ENCODE measurements around the gene PTPRZ1. TPM values are rescaled to one million over a fixed set of nuclear protein-coding genes. Genes with fewer than 3 reads are reported as not detected.

Gene PTPRZ1
- polyA plus RNA-seq, 1 donor = 20.6 TPM

DNA sequence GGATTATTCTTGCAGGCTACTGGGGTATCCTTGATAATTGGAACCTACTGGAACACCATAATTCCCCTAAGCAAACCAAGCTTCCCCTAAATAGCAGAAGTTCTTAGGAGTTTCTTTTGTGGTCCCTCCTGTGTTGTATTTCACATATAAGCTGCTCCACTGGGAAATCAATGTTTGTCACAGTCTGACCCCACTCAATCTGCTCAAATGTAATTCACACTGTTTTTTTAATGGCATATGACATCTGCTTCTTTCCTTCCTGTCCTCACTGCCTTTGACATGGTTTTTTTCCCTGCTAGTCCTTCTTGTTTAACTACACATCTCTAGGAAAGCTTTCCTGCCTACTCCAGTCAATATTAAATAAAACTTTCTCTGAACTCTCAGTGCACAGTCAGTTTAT is 1.8 kb upstream of the PTPRZ1 start:
- peaks cover 50% of the 10 kb centered on the region for H3K27me3 ChIP-seq (ENCODE audit: control insufficient read depth, insufficient read depth, low read length)
- no peak overlapping the region for H3K4me3 ChIP-seq (ENCODE audit: low read length)
- DNase-seq = no peak
- no peaks in the 10 kb centered on the region for H3K9me3 ChIP-seq (ENCODE audit: control insufficient read depth, low read depth, low read length)
- no peaks in the 10 kb centered on the region for H3K36me3 ChIP-seq (ENCODE audit: control insufficient read depth, insufficient read depth, low read length)
- no peak overlapping the region for H3K27ac ChIP-seq (ENCODE audit: low read length)
- no peaks in the 10 kb centered on the region for H3K4me1 ChIP-seq (ENCODE audit: control insufficient read depth, insufficient read depth, low read length)

DNA sequence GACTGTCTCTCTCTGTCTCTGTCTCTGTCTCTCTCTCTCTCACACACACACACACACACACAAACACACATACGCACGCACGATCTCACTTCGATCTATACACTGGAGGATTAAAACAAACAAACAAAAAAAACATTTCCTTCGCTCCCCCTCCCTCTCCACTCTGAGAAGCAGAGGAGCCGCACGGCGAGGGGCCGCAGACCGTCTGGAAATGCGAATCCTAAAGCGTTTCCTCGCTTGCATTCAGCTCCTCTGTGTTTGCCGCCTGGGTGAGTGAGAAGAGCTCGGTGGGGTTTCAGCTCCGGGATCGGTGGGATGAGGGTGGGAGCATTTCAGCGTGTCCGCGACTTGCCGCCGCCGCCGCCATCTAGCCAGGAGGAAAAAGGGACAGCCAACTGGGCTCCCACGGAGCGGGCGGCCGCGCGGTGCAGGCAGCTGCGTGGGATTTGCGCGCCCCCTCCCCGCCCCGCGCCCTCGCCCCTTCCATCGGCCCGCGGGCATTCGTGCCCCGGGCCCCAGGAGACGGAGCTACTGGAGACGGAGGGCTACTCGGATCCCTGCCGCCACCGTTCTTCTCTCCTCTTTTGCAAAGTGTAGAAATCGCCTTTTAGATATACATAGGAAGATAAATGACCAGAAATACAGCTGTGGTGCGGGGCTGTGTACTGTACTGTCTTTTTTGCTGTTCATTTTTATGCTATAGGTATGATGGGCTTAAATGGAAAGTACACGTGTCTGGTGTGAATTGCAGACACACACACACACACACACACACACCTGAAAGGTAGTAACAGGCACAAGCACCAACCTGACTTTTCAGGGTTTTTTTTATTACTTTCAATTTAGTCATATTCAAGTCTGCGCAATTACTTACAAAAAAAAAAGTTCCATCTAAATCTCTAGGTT is 581 bp downstream of the PTPRZ1 start:
- peak in 1 of 2 donors; percentile 48 for DNase-seq
- Histone ChIP-seq H3K9me3 (ENCODE audit: control insufficient read depth, low read depth, low read length) (no peaks in the 10 kb centered on the region), H3K36me3 (ENCODE audit: control insufficient read depth, insufficient read depth, low read length) (no peaks in the 10 kb centered on the region), H3K4me1 (ENCODE audit: control insufficient read depth, insufficient read depth, low read length) (no peaks in the 10 kb centered on the region), H3K4me3 (ENCODE audit: low read length) (peak overlapping the region; percentile 49), H3K27me3 (ENCODE audit: control insufficient read depth, insufficient read depth, low read length) (peaks cover 57% of the 10 kb centered on the region), H3K27ac (ENCODE audit: low read length) (no peak overlapping the region)
- 0% methylated on average over 1 of the region's 51 CpGs for WGBS (ENCODE audit: insufficient coverage, low lambda C conversion rate)

GRCh38 chr7:121874298-121874697 is 1.3 kb downstream of the PTPRZ1 start:
- Histone ChIP-seq H3K36me3 (ENCODE audit: control insufficient read depth, insufficient read depth, low read length) (no peaks in the 10 kb centered on the region), H3K27me3 (ENCODE audit: control insufficient read depth, insufficient read depth, low read length) (peaks cover 62% of the 10 kb centered on the region)
- WGBS (ENCODE audit: insufficient coverage, low lambda C conversion rate) = 33% methylated on average over 7 of the region's 9 CpGs

DNA sequence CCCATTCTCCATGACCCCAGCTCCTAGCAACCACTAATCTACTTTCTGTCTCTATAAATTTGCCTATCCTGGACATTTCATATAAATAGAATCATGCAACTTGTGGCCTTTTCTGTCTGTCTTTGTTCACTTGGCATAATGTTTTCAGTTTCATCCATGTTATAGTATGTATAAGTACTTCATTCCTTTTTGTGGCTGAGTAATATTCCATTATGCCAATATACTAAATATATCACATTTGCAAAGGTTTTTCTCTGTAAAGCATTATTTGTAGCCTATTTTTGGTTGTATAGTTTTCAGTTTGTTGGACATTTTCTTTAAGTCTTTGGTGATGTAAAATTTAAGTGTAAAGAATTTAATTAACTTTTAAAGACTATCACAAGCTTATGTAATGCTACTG is 2.2 kb downstream of the PTPRZ1 start:
- Histone ChIP-seq H3K27me3 (ENCODE audit: control insufficient read depth, insufficient read depth, low read length) (peaks cover 62% of the 10 kb centered on the region), H3K27ac (ENCODE audit: low read length) (no peak overlapping the region)

More at GRCh38 chr7:121874298-121874697, 1.3 kb downstream of the PTPRZ1 start:
- Histone ChIP-seq H3K4me3 (ENCODE audit: low read length) (no peak overlapping the region), H3K27ac (ENCODE audit: low read length) (no peak overlapping the region), H3K9me3 (ENCODE audit: control insufficient read depth, low read depth, low read length) (no peaks in the 10 kb centered on the region), H3K4me1 (ENCODE audit: control insufficient read depth, insufficient read depth, low read length) (no peaks in the 10 kb centered on the region)
- DNase-seq = no peak

DNA sequence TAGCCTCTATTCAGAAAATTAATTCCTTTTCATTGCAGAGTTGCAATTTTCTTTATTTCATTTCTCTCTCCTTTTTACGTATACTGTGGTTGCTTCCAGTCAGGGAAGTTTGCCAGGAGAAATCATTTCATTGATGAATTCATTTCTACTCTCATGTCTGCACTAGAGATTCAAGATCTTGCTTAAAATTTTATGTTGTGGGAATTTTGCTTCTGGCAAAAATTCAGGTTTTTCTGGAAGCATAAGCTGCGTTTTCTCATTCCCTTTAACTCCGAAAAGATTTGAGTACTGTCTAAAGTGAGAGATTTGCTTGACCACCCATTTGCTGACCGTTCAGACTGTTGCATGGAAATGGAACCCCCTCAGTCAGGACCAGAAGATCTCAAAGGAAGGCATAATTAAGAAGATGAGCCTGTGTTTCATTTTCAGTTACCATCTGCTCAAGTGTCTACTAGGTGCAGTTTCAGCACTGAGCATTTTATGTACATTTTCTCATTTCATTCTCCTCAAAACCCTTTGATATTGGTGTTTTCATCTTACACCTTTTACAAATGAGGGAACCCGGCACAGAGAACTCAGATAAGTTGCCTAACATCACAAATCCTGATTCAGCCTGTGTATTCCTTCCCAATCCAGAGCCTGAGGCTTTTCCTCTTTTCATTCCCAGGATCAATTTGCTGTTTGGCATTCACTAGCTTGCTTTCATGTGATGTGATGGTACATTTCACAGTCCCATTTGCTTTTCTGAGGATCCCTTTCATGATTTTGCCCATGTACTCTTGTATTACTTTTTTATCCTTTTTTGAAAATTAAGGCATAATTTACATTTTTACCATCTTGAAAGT is 3.9 kb downstream of the PTPRZ1 start:
- WGBS (ENCODE audit: insufficient coverage, low lambda C conversion rate) = 67% methylated on average over 1 of the region's 5 CpGs
- H3K27ac ChIP-seq (ENCODE audit: low read length) = no peak overlapping the region
- H3K4me3 ChIP-seq (ENCODE audit: low read length) = no peak overlapping the region

More for the DNA sequence above, 2.2 kb downstream of the PTPRZ1 start:
- H3K9me3 ChIP-seq (ENCODE audit: control insufficient read depth, low read depth, low read length) = no peaks in the 10 kb centered on the region
- H3K4me3 ChIP-seq (ENCODE audit: low read length) = no peak overlapping the region
- no peaks in the 10 kb centered on the region for H3K36me3 ChIP-seq (ENCODE audit: control insufficient read depth, insufficient read depth, low read length)
- no peaks in the 10 kb centered on the region for H3K4me1 ChIP-seq (ENCODE audit: control insufficient read depth, insufficient read depth, low read length)
- no peak for DNase-seq

DNA sequence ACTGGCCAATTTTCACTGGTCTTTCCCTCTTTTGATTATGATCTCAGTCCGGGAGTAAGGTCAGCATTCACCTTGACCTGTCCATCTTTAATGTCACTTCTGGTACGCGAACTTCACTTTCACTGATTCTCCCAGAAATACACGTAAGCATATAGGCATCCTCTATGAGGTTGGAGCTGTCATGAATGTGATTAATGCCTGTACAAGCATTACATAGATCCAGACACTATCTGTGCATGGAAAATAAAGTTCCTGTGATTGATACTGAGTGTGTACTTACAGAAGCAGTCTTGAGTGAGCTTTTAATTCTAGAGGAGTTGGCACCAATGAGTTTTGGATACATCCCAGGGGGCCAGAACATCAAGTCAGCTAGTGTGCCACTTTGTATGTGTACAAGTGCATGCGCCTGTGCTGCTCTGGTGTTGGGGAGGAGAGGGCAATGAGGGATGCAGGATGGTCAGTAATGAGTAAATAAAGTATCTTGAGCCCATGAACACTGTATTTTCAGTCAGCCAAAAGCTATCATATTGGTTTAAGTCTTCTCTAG is 6.0 kb downstream of the PTPRZ1 start:
- Histone ChIP-seq H3K36me3 (ENCODE audit: control insufficient read depth, insufficient read depth, low read length) (no peaks in the 10 kb centered on the region), H3K4me1 (ENCODE audit: control insufficient read depth, insufficient read depth, low read length) (no peaks in the 10 kb centered on the region), H3K27me3 (ENCODE audit: control insufficient read depth, insufficient read depth, low read length) (peaks cover 31% of the 10 kb centered on the region), H3K9me3 (ENCODE audit: control insufficient read depth, low read depth, low read length) (no peaks in the 10 kb centered on the region), H3K4me3 (ENCODE audit: low read length) (no peak overlapping the region), H3K27ac (ENCODE audit: low read length) (no peak overlapping the region)
- DNase-seq = no peak
- no CpG with 5 or more reads among the region's 5 CpGs for WGBS (ENCODE audit: insufficient coverage, low lambda C conversion rate)

More for the DNA sequence above, 3.9 kb downstream of the PTPRZ1 start:
- peaks cover 50% of the 10 kb centered on the region for H3K27me3 ChIP-seq (ENCODE audit: control insufficient read depth, insufficient read depth, low read length)
- no peak for DNase-seq
- no peaks in the 10 kb centered on the region for H3K36me3 ChIP-seq (ENCODE audit: control insufficient read depth, insufficient read depth, low read length)
- no peaks in the 10 kb centered on the region for H3K4me1 ChIP-seq (ENCODE audit: control insufficient read depth, insufficient read depth, low read length)
- H3K9me3 ChIP-seq (ENCODE audit: control insufficient read depth, low read depth, low read length) = no peaks in the 10 kb centered on the region

GRCh38 chr7:121879544-121879943 is 6.6 kb downstream of the PTPRZ1 start:
- DNase-seq = no peak
- no peak overlapping the region for H3K4me3 ChIP-seq (ENCODE audit: low read length)
- H3K36me3 ChIP-seq (ENCODE audit: control insufficient read depth, insufficient read depth, low read length) = no peaks in the 10 kb centered on the region
- no peaks in the 10 kb centered on the region for H3K4me1 ChIP-seq (ENCODE audit: control insufficient read depth, insufficient read depth, low read length)
- whole genome bisulfite sequencing (ENCODE audit: insufficient coverage, low lambda C conversion rate) = 67% methylated on average over 1 of the region's 1 CpG
- H3K9me3 ChIP-seq (ENCODE audit: control insufficient read depth, low read depth, low read length) = no peaks in the 10 kb centered on the region
- H3K27me3 ChIP-seq (ENCODE audit: control insufficient read depth, insufficient read depth, low read length) = peaks cover 26% of the 10 kb centered on the region
- no peak overlapping the region for H3K27ac ChIP-seq (ENCODE audit: low read length)

GRCh38 chr7:121882731-121883130 is 9.8 kb downstream of the PTPRZ1 start:
- Histone ChIP-seq H3K27me3 (ENCODE audit: control insufficient read depth, insufficient read depth, low read length) (peaks cover 11% of the 10 kb centered on the region), H3K4me1 (ENCODE audit: control insufficient read depth, insufficient read depth, low read length) (no peaks in the 10 kb centered on the region), H3K36me3 (ENCODE audit: control insufficient read depth, insufficient read depth, low read length) (no peaks in the 10 kb centered on the region), H3K27ac (ENCODE audit: low read length) (no peak overlapping the region), H3K9me3 (ENCODE audit: control insufficient read depth, low read depth, low read length) (no peaks in the 10 kb centered on the region), H3K4me3 (ENCODE audit: low read length) (no peak overlapping the region)
- DNase-seq = no peak
- WGBS (ENCODE audit: insufficient coverage, low lambda C conversion rate) = 100% methylated on average over 1 of the region's 2 CpGs

DNA sequence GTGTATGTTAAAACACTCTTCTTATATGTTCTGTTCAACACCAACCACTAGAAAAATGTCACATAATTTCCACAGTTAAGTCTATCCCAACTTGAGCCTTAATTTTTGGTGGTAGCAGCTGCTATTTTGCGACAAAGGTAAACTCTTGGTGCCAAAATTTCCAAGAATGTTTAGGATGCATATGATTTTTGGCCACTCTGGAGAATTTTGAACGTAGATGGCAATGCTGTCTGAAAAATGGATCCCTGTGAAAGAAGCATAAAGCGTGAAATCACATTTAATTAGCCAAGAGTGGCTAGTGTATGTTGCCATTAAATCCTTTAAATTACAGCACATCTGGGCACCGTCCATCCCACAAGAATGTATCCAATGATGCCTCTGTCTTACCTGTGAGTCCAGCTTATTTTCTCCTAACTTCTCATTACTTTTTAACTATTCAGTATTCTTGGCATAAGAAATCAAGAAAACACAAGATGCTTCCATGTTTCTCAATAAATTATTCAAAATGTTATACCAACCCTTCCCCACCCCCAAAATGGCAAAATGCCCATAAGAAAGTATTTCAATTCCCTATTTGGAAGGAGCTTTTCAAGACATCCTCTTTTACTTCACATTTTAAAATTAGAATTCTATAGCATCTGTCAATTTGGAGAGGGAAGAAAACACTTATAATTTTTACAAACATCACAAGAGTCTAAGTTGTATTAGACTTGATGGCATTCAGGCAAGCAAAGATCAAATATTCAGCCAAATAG is 12.4 kb downstream of the PTPRZ1 start:
- Histone ChIP-seq H3K27me3 (ENCODE audit: control insufficient read depth, insufficient read depth, low read length) (peaks cover 3% of the 10 kb centered on the region), H3K4me1 (ENCODE audit: control insufficient read depth, insufficient read depth, low read length) (no peaks in the 10 kb centered on the region)

DNA sequence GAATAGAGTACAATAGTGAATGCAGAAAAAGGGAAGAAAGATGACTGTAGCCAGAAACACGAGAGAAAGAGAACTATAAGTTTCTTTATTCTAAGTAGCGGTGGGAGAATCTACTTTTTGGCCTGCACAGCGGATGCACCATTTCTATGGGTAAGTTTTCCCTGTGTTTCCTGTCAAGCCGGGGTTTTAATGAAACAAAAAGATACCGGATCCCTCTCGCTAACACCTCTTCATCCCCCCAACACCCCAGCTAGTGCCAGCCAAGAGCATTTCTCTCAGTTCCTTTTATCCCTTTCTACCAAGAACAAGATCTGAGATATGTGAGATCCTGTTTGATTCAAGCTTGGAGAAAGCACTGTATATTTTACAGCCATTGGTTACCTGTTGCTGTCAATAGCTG is 14.7 kb downstream of the PTPRZ1 start:
- Histone ChIP-seq H3K27ac (ENCODE audit: low read length) (no peak overlapping the region), H3K4me3 (ENCODE audit: low read length) (no peak overlapping the region), H3K27me3 (ENCODE audit: control insufficient read depth, insufficient read depth, low read length) (no peaks in the 10 kb centered on the region), H3K36me3 (ENCODE audit: control insufficient read depth, insufficient read depth, low read length) (no peaks in the 10 kb centered on the region), H3K4me1 (ENCODE audit: control insufficient read depth, insufficient read depth, low read length) (no peaks in the 10 kb centered on the region), H3K9me3 (ENCODE audit: control insufficient read depth, low read depth, low read length) (no peaks in the 10 kb centered on the region)
- 93% methylated on average over 2 of the region's 6 CpGs for WGBS (ENCODE audit: insufficient coverage, low lambda C conversion rate)
- DNase-seq = no peak

More for the DNA sequence above, 12.4 kb downstream of the PTPRZ1 start:
- Histone ChIP-seq H3K9me3 (ENCODE audit: control insufficient read depth, low read depth, low read length) (no peaks in the 10 kb centered on the region), H3K4me3 (ENCODE audit: low read length) (no peak overlapping the region), H3K27ac (ENCODE audit: low read length) (no peak overlapping the region), H3K36me3 (ENCODE audit: control insufficient read depth, insufficient read depth, low read length) (no peaks in the 10 kb centered on the region)
- DNase-seq = no peak
- WGBS (ENCODE audit: insufficient coverage, low lambda C conversion rate) = 82% methylated on average over 3 of the region's 4 CpGs
